ENCODE data around the gene CCDC196. TPM values are rescaled to one million over a fixed set of nuclear protein-coding genes. Genes with fewer than 3 reads are reported as not detected.
"Not testable (repeated sequence)": the region's sequence is repeated elsewhere in the genome, so short reads cannot be mapped to it uniquely, and the experiment has no call there.

Gene CCDC196
- total RNA-seq, 4 donors from 2014 or later, result not detected

DNA sequence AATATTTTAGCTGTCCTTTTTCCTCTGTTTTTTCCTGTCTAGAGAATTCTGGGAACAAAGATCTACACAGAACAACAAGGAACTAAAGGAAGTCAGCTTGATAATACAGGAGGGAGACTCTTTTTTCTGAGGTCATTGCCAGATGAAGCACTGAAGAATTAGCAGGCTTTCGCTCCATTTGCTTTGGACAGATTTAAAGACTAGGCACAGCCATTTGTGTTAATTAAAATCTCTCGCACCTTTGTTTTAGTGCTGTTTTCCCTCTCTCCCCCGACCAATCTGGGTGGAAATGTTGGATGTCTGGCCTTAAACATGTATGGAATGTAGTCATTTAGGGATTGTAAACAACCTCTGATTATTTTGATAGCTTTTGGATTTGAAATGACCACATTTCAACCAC, 12.1 kb downstream of the CCDC196 start:
- intact Hi-C loops (cut with DNase I; ENCODE audit: low total_unique reads), result no loop called here
- no peaks in the 10 kb centered on the region for H3K27me3 ChIP-seq
- no peaks in the 10 kb centered on the region for H3K9me3 ChIP-seq
- no peak overlapping the region for H3K4me3 ChIP-seq
- peak overlapping the region in 1 of 4 donors; percentile 23 for H3K27ac ChIP-seq
- H3K36me3 ChIP-seq, result no peaks in the 10 kb centered on the region
- in situ Hi-C loops (cut with MboI; ENCODE audit: low pct_ligation_motif_present in 1 of 4, low pct_unique_long_range_greater_than_20kb in 1 of 4, low sequenced_read_pairs in 3 of 4), result loop anchor here in 1 of 4 donors (25.0 kb wide), 1 partner anchor 614 kb away; no protein-coding TSS in a partner anchor
- no peak for TF ChIP-seq POLR2AphosphoS5 (IDR thresholded peaks at IDR 0.05)
- no peak for TF ChIP-seq POLR2A (IDR thresholded peaks at IDR 0.05)
- TF ChIP-seq CTCF (IDR thresholded peaks at IDR 0.05), result no peak
- no peak for TF ChIP-seq EP300 (IDR thresholded peaks at IDR 0.05; ENCODE audit: low read depth)
- no peak for DNase-seq
- H3K4me1 ChIP-seq, result peaks cover 0 to 26% (median 4%) of the 10 kb centered on the region in 4 donors
- WGBS, 2 donors (ENCODE audit: low coverage in 1 of 2), result 52 to 62% methylated on average over 3 of the region's 3 CpGs

- H3K4me3 ChIP-seq, result no peak overlapping the region
- no peaks in the 10 kb centered on the region for H3K27me3 ChIP-seq
- TF ChIP-seq POLR2AphosphoS5 (IDR thresholded peaks at IDR 0.05) (no peak), EP300 (IDR thresholded peaks at IDR 0.05; ENCODE audit: low read depth) (no peak), POLR2A (IDR thresholded peaks at IDR 0.05) (no peak), CTCF (IDR thresholded peaks at IDR 0.05) (no peak)
- no peak overlapping the region for H3K27ac ChIP-seq
- intact Hi-C loops (cut with DNase I; ENCODE audit: low total_unique reads) (no loop called here), in situ Hi-C loops (cut with MboI; ENCODE audit: low pct_ligation_motif_present in 1 of 4, low pct_unique_long_range_greater_than_20kb in 1 of 4, low sequenced_read_pairs in 3 of 4) (no loop called here)
- no peaks in the 10 kb centered on the region for H3K9me3 ChIP-seq
- DNase-seq, result no peak
- peaks cover 0 to 22% (median under 1%) of the 10 kb centered on the region in 4 donors for H3K4me1 ChIP-seq
- WGBS, 2 donors (ENCODE audit: low coverage in 1 of 2), result 65 to 75% methylated on average over 4 of the region's 4 CpGs
- H3K36me3 ChIP-seq, result no peaks in the 10 kb centered on the region
Measured at GRCh38 chr14:66501592-66501991, 15.4 kb downstream of the CCDC196 start.

- in situ Hi-C loops (cut with MboI; ENCODE audit: low pct_ligation_motif_present in 1 of 4, low pct_unique_long_range_greater_than_20kb in 1 of 4, low sequenced_read_pairs in 3 of 4); H3K27me3 ChIP-seq; H3K4me3 ChIP-seq; H3K9me3 ChIP-seq; H3K27ac ChIP-seq; DNase-seq; H3K36me3 ChIP-seq; intact Hi-C loops (cut with DNase I; ENCODE audit: low total_unique reads): not testable (repeated sequence)
- WGBS, 2 donors (ENCODE audit: low coverage in 1 of 2), result 86 to 89% methylated on average over 5 of the region's 5 CpGs
- peaks cover 0 to 18% (median 2%) of the 10 kb centered on the region in 4 donors for H3K4me1 ChIP-seq
Measured at GRCh38 chr14:66502836-66503235, 16.7 kb downstream of the CCDC196 start.

DNA sequence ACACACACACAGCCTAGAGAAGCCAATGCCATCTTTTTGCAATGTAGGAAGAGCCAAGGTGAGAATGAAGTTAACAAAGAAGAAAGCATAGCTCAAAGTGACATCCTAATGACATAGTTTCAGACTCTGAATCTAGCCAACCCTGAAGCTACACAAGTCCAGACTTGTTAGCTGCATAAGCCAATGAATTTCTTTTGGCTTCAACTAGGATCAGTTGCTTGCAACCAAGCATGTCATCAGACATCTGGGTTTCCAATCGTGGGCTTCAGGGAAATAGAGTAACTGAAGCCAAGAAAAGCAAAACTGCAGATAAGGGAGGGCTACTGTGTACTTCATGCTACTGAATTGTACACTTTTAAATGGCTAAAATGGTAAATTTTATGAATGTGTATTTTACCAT, 17.4 kb downstream of the CCDC196 start:
- H3K4me1 ChIP-seq, result peaks cover 0 to 11% (median 2%) of the 10 kb centered on the region in 4 donors
- no peak overlapping the region for H3K27ac ChIP-seq
- DNase-seq, result no peak
- no peaks in the 10 kb centered on the region for H3K27me3 ChIP-seq
- H3K4me3 ChIP-seq, result no peak overlapping the region
- WGBS, 2 donors (ENCODE audit: low coverage in 1 of 2), result 88% methylated on average over 1 of the region's 1 CpG; no CpG with 5 or more reads in 1 of the 2 donors
- no peaks in the 10 kb centered on the region for H3K9me3 ChIP-seq
- H3K36me3 ChIP-seq, result no peaks in the 10 kb centered on the region
- intact Hi-C loops (cut with DNase I; ENCODE audit: low total_unique reads) (no loop called here), in situ Hi-C loops (cut with MboI; ENCODE audit: low pct_ligation_motif_present in 1 of 4, low pct_unique_long_range_greater_than_20kb in 1 of 4, low sequenced_read_pairs in 3 of 4) (no loop called here)
- no peak for TF ChIP-seq POLR2AphosphoS5 (IDR thresholded peaks at IDR 0.05)
- no peak for TF ChIP-seq EP300 (IDR thresholded peaks at IDR 0.05; ENCODE audit: low read depth)
- no peak for TF ChIP-seq POLR2A (IDR thresholded peaks at IDR 0.05)

- intact Hi-C loops (cut with DNase I; ENCODE audit: low total_unique reads), result no loop called here
- in situ Hi-C loops (cut with MboI; ENCODE audit: low pct_ligation_motif_present in 1 of 4, low pct_unique_long_range_greater_than_20kb in 1 of 4, low sequenced_read_pairs in 3 of 4), result no loop called here
- H3K4me3 ChIP-seq, result peak overlapping the region; percentile 39 to 96 (median 88)
- no peaks in the 10 kb centered on the region for H3K27me3 ChIP-seq
- H3K27ac ChIP-seq, result peak overlapping the region; percentile 94 to 96 (median 94)
- WGBS, 2 donors (ENCODE audit: low coverage in 1 of 2), result 3% methylated on average over 10 to 23 of the region's 23 CpGs
- H3K9me3 ChIP-seq, result no peaks in the 10 kb centered on the region
- TF ChIP-seq CTCF (IDR thresholded peaks at IDR 0.05), result no peak
- TF ChIP-seq EP300 (IDR thresholded peaks at IDR 0.05; ENCODE audit: low read depth), result no peak
- no peak for TF ChIP-seq POLR2AphosphoS5 (IDR thresholded peaks at IDR 0.05)
- no peak for TF ChIP-seq POLR2A (IDR thresholded peaks at IDR 0.05)
- H3K4me1 ChIP-seq, result peaks cover 0 to 27% (median 8%) of the 10 kb centered on the region in 4 donors
- no peaks in the 10 kb centered on the region for H3K36me3 ChIP-seq
- no peak for DNase-seq
Measured at GRCh38 chr14:66507181-66507721, 21.1 kb downstream of the CCDC196 start.
